Measurements from ENCODE around the gene HIF1AN.

- TF ChIP-seq CTCF (optimal IDR thresholded peaks at IDR 0.05 in 1 of 3, IDR thresholded peaks at IDR 0.05 in 1 of 3, conservative IDR thresholded peaks at IDR 0.05 in 1 of 3; ENCODE audit: extremely low read depth in 1 of 3, insufficient read depth in 2 of 3, low read length in 3 of 3): no peak
- TF ChIP-seq EZH2 (IDR thresholded peaks at IDR 0.05; ENCODE audit: low read length): no peak
Measured at GRCh38 chr10:100551196-100551595, 15.5 kb downstream of the HIF1AN start.

Measured in keratinocyte (primary cell).